Measurements from ENCODE around the gene LSG1.

- peak; percentile 75 for TF ChIP-seq YY1 (IDR thresholded peaks at IDR 0.05; ENCODE audit: low read depth)
- no peak for TF ChIP-seq REST (IDR thresholded peaks at IDR 0.05; ENCODE audit: low read depth)
- TF ChIP-seq CEBPB (IDR thresholded peaks at IDR 0.05): no peak
- no peak for TF ChIP-seq MAX (IDR thresholded peaks at IDR 0.05)
- TF ChIP-seq EP300 (IDR thresholded peaks at IDR 0.05; ENCODE audit: borderline replicate concordance): no peak
- no peak for TF ChIP-seq FOXM1 (IDR thresholded peaks at IDR 0.05; ENCODE audit: borderline replicate concordance, low read depth)
- peak; percentile 90 for TF ChIP-seq NFIC (IDR thresholded peaks at IDR 0.05)
- TF ChIP-seq RAD21 (IDR thresholded peaks at IDR 0.05; ENCODE audit: low read depth): no peak
Observed at GRCh38 chr3:194617827-194618226, 54.2 kb downstream of the LSG1 start.

Data from Ishikawa (cell line).